HG02678 (cell line): Measurements from ENCODE around the gene PLEKHB1.
"Not testable (repeated sequence)": the region's sequence is repeated elsewhere in the genome, so short reads cannot be mapped to it uniquely, and the experiment has no call there.

Source experiments
- ATAC-seq: cut with Tn5 transposase; IDR thresholded peaks from one replicate; pipeline ENCODE4 v1.9.1; 2021; ENCODE audit warnings: mild to moderate bottlenecking, moderate library complexity; ENCODE audit not compliant: unreplicated experiment

PLEKHB1 gene

GRCh38 chr11:73671701-73672100 is 25.3 kb downstream of the PLEKHB1 start:
- ATAC-seq: no peak

GRCh38 chr11:73676552-73676951 is 30.2 kb downstream of the PLEKHB1 start:
- ATAC-seq: not testable (repeated sequence)

- no peak for ATAC-seq
Measured at GRCh38 chr11:73680687-73681086, 34.3 kb downstream of the PLEKHB1 start.

- ATAC-seq: no peak
Measured at GRCh38 chr11:73693899-73694525, 47.6 kb downstream of the PLEKHB1 start.

- ATAC-seq: no peak
Measured at GRCh38 chr11:73705053-73705452, 58.7 kb downstream of the PLEKHB1 start.

- no peak for ATAC-seq
Measured at GRCh38 chr11:73710964-73711363, 64.6 kb downstream of the PLEKHB1 start.
